H1 (cell line): ENCODE data around the gene GPR15LG.
A peak's percentile ranks its signal among the peaks of the same experiment; 100 is the strongest.

Source experiments
- MAFK ChIP-seq: IDR thresholded peaks from 2 replicates; pipeline ENCODE4 v1.6.1; 2012; ENCODE audit warnings: low read depth, mild to moderate bottlenecking, improper control_type of control experiment, low read length
- SIX5 ChIP-seq: IDR thresholded peaks from 2 replicates; pipeline ENCODE4 v1.6.1; 2011; ENCODE audit warnings: mild to moderate bottlenecking, low read depth, low read length
- TF ChIP-seq, protein P1 (sequence below), 3 experiments: IDR thresholded peaks; 1 replicate in 2 of 3; 2 replicates in 1 of 3; pipeline versions ENCODE4 v1.5.1 to v1.6.1; 2011; ENCODE audit warnings: low read length in 3 of 3, mild to moderate bottlenecking in 3 of 3, inconsistent platforms in 2 of 3, low read depth in 1 of 3, moderate library complexity in 1 of 3; ENCODE audit not compliant: insufficient read depth in 1 of 3; ENCODE audit errors: control extremely low read depth in 1 of 3

DNA sequence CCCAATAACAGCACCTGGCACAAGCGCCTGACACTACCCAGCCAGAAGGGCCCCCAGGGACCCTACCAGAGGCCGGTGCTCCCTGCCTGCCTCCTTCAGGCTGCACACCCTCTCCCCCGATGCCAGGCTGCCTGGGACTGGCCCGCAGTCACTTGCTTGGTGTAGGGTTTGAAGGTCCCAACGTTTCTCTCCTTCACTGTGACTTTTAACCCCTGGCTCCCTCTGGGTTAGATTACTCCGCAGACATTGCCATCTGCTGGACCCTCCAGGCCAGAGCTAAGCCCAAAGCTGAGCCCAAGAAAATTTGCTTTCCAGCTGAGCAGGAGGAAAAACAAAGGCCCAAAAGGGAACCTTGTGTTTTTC is 27.6 kb downstream of the GPR15LG start:
- no peak for TF ChIP-seq MAFK
- no peak for TF ChIP-seq SIX5
- TF ChIP-seq, protein P1, sequence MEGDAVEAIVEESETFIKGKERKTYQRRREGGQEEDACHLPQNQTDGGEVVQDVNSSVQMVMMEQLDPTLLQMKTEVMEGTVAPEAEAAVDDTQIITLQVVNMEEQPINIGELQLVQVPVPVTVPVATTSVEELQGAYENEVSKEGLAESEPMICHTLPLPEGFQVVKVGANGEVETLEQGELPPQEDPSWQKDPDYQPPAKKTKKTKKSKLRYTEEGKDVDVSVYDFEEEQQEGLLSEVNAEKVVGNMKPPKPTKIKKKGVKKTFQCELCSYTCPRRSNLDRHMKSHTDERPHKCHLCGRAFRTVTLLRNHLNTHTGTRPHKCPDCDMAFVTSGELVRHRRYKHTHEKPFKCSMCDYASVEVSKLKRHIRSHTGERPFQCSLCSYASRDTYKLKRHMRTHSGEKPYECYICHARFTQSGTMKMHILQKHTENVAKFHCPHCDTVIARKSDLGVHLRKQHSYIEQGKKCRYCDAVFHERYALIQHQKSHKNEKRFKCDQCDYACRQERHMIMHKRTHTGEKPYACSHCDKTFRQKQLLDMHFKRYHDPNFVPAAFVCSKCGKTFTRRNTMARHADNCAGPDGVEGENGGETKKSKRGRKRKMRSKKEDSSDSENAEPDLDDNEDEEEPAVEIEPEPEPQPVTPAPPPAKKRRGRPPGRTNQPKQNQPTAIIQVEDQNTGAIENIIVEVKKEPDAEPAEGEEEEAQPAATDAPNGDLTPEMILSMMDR (IDR thresholded peaks at IDR 0.05; ENCODE audit: control extremely low read depth in 1 of 3, insufficient read depth in 1 of 3, low read depth in 1 of 3, low read length in 3 of 3), result peak; percentile 23 to 53 (median 34)
